Raji (cell line): ENCODE results near the gene UTP11.

Experiments
- POLR2A ChIP-seq: IDR thresholded peaks from 2 replicates; pipeline ENCODE4 v1.6.1; 2011; ENCODE audit warnings: low read depth, low read length, control low read depth; ENCODE audit not compliant: insufficient read depth

The UTP11 gene

GRCh38 chr1:38000233-38000528 lies 12.4 kb upstream of the UTP11 start:
- no peak for TF ChIP-seq POLR2A

GRCh38 chr1:38000529-38001455 lies 11.7 kb upstream of the UTP11 start:
- no peak for TF ChIP-seq POLR2A

GRCh38 chr1:38003261-38004250 lies 9.0 kb upstream of the UTP11 start:
- no peak for TF ChIP-seq POLR2A

GRCh38 chr1:38004284-38005108 lies 8.0 kb upstream of the UTP11 start:
- TF ChIP-seq POLR2A: no peak

GRCh38 chr1:38005195-38006007 lies 7.1 kb upstream of the UTP11 start, which contains the start of gene FHL3:
Gene FHL3, minus strand, starts transcription at chr1:38005514. Its CDS starts 6,102 bp downstream, at chr1:37999412.
- no peak for TF ChIP-seq POLR2A

GRCh38 chr1:38006008-38006828 lies 6.3 kb upstream of the UTP11 start:
- no peak for TF ChIP-seq POLR2A

- TF ChIP-seq POLR2A: no peak
These were observed 3.3 kb upstream of the UTP11 start for GRCh38 chr1:38009088-38009840.

- no peak for TF ChIP-seq POLR2A
These were observed 2.7 kb upstream of the UTP11 start for GRCh38 chr1:38009841-38010180.

- TF ChIP-seq POLR2A: no peak
These were observed 691 bp downstream of the UTP11 start for GRCh38 chr1:38013227-38013622.

GRCh38 chr1:38014171-38014570 lies 1.6 kb downstream of the UTP11 start:
- no peak for TF ChIP-seq POLR2A

- no peak for TF ChIP-seq POLR2A
These were observed 2.3 kb downstream of the UTP11 start for GRCh38 chr1:38014724-38015424.
